Gastroesophageal sphincter (tissue), 3 donors: ENCODE data around the gene MAPK1IP1L.

Source experiments
- CTCF ChIP-seq, 4 experiments: fragments of 200-600 bp in 2 of 4; fragments of 450-650 bp in 2 of 4; sonication (generic) in 1 of 4; IDR thresholded peaks; one replicate each; pipeline ENCODE4 v1.5.1; 2017 to 2019; ENCODE audit warnings: antibody characterized with exemption in 4 of 4, mild to moderate bottlenecking in 2 of 4, moderate library complexity in 2 of 4
- POLR2A ChIP-seq, 2 donors: fragments of 450-650 bp; IDR thresholded peaks; one replicate each; pipeline ENCODE4 v1.6.1; 2017; ENCODE audit warnings: antibody characterized with exemption in 2 of 2, mild to moderate bottlenecking in 2 of 2, moderate library complexity in 1 of 2

- TF ChIP-seq POLR2A (IDR thresholded peaks at IDR 0.05) (no peak), CTCF (IDR thresholded peaks at IDR 0.05) (no peak)
These were observed 54.5 kb downstream of the MAPK1IP1L start for GRCh38 chr14:55105991-55106390.
